Measurements from ENCODE around the gene FAM20C. TPM values are rescaled to one million over a fixed set of nuclear protein-coding genes. Genes with fewer than 3 reads are reported as not detected.
A peak's percentile ranks its signal among the peaks of the same experiment; 100 is the strongest.

The FAM20C gene
- total RNA-seq, 2 donors from 2014 or later: 18.5 to 18.9 TPM

- DNase-seq: no peak
- Histone ChIP-seq H3K4me1 (no peaks in the 10 kb centered on the region), H3K36me3 (no peaks in the 10 kb centered on the region), H3K9me3 (no peaks in the 10 kb centered on the region), H3K27ac (no peak overlapping the region), H3K4me3 (no peak overlapping the region), H3K27me3 (no peaks in the 10 kb centered on the region), H3K9ac (ENCODE audit: low read depth in 2 of 2, low read length in 2 of 2) (no peak overlapping the region)
- no peak for TF ChIP-seq CTCF (IDR thresholded peaks at IDR 0.05)
- intact Hi-C loops (cut with DNase I): no loop called here
These were observed 25.4 kb downstream of the FAM20C start for GRCh38 chr7:217781-218180.

GRCh38 chr7:218316-218715 is 25.9 kb downstream of the FAM20C start:
- no peak for DNase-seq
- Histone ChIP-seq H3K4me3 (no peak overlapping the region), H3K4me1 (no peaks in the 10 kb centered on the region), H3K27me3 (no peaks in the 10 kb centered on the region), H3K9me3 (no peaks in the 10 kb centered on the region), H3K27ac (no peak overlapping the region), H3K9ac (ENCODE audit: low read depth in 2 of 2, low read length in 2 of 2) (no peak overlapping the region), H3K36me3 (no peaks in the 10 kb centered on the region)
- intact Hi-C loops (cut with DNase I): no loop called here
- TF ChIP-seq CTCF (IDR thresholded peaks at IDR 0.05): no peak

- no peaks in the 10 kb centered on the region for H3K36me3 ChIP-seq
- no peak for DNase-seq
- intact Hi-C loops (cut with DNase I): no loop called here
These were observed 26.7 kb downstream of the FAM20C start for GRCh38 chr7:218896-219580.

GRCh38 chr7:219581-220150 is 27.3 kb downstream of the FAM20C start:
- no peaks in the 10 kb centered on the region for H3K36me3 ChIP-seq
- no peak overlapping the region for H3K27ac ChIP-seq
- intact Hi-C loops (cut with DNase I): no loop called here

More at GRCh38 chr7:218896-219580, 26.7 kb downstream of the FAM20C start:
- Histone ChIP-seq H3K9me3 (no peaks in the 10 kb centered on the region), H3K9ac (ENCODE audit: low read depth in 2 of 2, low read length in 2 of 2) (no peak overlapping the region), H3K27me3 (no peaks in the 10 kb centered on the region), H3K4me1 (no peaks in the 10 kb centered on the region), H3K4me3 (no peak overlapping the region), H3K27ac (no peak overlapping the region)
- TF ChIP-seq CTCF (IDR thresholded peaks at IDR 0.05): no peak

GRCh38 chr7:220151-220841 is 27.9 kb downstream of the FAM20C start:
- no peaks in the 10 kb centered on the region for H3K9me3 ChIP-seq
- no peaks in the 10 kb centered on the region for H3K36me3 ChIP-seq
- TF ChIP-seq CTCF (IDR thresholded peaks at IDR 0.05): no peak
- no peak for DNase-seq
- H3K4me1 ChIP-seq: no peaks in the 10 kb centered on the region
- peak overlapping the region in 1 of 2 donors; percentile 2 for H3K9ac ChIP-seq (ENCODE audit: low read depth in 2 of 2, low read length in 2 of 2)
- no peak overlapping the region for H3K27ac ChIP-seq
- no peak overlapping the region for H3K4me3 ChIP-seq
- no peaks in the 10 kb centered on the region for H3K27me3 ChIP-seq
- intact Hi-C loops (cut with DNase I): no loop called here

More at GRCh38 chr7:219581-220150, 27.3 kb downstream of the FAM20C start:
- no peak for TF ChIP-seq CTCF (IDR thresholded peaks at IDR 0.05)
- H3K27me3 ChIP-seq: no peaks in the 10 kb centered on the region
- H3K4me3 ChIP-seq: no peak overlapping the region
- H3K4me1 ChIP-seq: no peaks in the 10 kb centered on the region
- H3K9ac ChIP-seq (ENCODE audit: low read depth in 2 of 2, low read length in 2 of 2): no peak overlapping the region
- DNase-seq: no peak
- H3K9me3 ChIP-seq: no peaks in the 10 kb centered on the region
